T follicular helper cell (primary cell): Measurements from ENCODE around the gene TNFRSF1B.
A peak's percentile ranks its signal among the peaks of the same experiment; 100 is the strongest.
"Not testable (repeated sequence)": the region's sequence is repeated elsewhere in the genome, so short reads cannot be mapped to it uniquely, and the experiment has no call there.

Experiments used
- DNase-seq: peaks from one replicate; pipeline ENCODE4 v3.0.0-alpha.2; 2020; ENCODE audit warnings: low read depth

The TNFRSF1B gene

DNA sequence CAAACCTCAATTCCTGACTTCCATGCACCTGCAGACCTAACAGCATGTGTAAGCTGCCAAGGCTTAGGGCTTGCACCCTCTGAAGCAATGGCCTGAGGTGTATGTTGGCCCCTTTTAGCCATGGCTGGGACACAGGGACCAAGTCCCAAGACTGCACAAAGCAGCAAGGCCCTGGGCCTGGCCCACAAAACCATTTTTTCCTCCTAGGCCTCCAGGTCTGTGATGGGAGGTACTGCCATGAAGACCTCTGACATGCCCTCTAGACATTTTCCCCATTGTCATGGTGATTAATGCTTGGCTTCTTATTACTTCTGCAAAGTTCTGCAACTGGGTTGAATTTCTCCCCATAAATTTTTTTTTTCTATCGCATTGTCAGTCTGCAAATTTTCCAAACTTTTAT, 55.9 kb downstream of the TNFRSF1B start:
- not testable (repeated sequence) for DNase-seq

DNA sequence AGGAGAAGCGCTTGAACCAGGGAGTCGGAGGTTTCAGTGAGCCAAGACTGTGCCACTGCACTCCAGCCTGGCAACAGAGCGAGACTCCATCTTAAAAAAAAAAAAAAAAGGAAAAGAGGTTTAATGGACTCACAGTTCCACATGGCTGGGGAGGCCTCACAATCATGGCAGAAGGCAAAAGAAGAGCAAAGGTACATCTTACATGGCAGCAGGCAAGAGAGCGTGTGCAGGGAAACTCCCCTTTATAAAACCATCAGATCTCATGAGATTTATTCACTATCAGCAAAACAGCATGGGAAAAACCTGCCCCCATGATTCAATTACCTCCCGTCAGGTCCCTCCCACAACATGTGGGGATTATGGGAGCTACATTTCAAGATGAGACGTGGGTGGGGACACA, 57.3 kb downstream of the TNFRSF1B start:
- not testable (repeated sequence) for DNase-seq

GRCh38 chr1:12228979-12229378, 62.2 kb downstream of the TNFRSF1B start:
- DNase-seq = no peak

DNA sequence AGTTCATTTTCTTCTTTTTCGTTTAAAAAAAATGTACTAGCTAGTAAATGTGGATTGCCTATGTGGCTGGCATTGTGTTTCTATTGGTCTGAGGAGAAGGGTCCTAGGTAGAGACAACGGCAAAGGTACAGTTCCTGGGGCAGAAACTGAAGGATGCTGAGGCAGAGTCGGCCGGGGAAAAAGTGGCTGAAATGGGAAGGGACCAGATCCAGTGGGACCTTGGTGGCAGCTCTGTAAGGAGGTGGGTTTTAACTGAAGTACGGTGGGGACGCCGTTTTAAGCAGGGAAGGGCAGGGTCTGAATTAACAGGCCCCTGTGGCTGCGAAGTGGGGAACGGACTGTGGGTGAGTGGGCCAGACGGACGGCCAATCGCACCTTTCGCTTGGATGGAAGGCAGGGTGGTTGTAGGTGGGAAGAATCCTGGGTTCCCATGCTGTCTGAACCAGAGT, 62.6 kb downstream of the TNFRSF1B start:
- no peak for DNase-seq

DNA sequence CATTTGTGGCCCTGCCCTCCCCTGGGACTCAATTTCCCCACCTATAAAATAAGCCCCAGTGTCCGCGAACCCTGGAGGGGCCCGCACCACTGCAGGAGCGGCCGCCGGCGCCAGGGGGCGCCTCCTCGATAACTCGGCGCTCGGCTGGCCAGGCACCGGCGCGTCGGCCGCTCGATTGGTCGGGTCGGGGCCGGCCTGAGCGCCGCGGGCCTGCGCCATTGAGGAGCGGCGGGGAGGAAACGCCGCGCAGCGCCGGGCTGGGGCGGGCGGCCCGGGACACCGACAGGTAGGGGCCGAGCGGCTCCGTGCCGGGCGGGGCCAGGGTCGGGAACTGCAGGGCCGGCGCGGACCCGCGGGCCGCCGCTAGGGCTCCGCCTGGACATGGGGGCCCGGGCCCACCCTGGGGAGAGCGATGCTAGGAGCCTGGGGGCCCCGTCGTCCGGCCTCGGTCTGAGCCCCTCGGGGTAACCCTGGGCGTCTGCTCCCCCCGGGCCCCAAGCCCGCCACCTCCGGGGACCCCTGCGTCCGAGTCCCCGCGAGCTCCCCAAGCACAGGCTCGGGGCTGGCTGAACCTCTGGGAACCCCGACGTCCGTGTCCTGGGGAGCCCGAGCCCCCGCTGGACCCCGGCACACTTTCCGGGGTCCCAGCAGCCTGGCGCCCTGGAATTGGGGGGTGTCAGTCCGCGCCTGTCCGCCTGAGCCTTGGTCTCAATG, 63.2 kb downstream of the TNFRSF1B start, which contains the start of gene VPS13D:
Gene VPS13D (plus strand): TSS at position 196 of the 714 bp plus-strand sequence. CDS start 4,237 bp downstream, outside the sequence.
- DNase-seq = peak; percentile 74

GRCh38 chr1:12230549-12231275, 63.9 kb downstream of the TNFRSF1B start:
- DNase-seq = no peak

DNA sequence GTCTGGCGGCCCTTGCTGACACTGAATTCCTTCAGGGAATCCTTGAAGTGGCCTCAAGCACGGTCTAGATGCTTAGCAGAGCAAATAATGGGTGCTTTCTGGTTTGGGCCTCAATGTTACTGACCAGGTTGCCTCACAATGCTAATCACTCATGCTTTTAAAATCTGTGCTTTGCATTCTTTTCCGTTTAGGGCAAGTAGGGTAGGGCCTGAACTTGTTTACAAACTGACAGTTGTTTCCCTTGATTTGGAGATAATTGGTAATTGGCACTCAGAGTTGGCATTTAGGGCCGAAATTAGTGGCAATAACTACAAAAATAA, 64.4 kb downstream of the TNFRSF1B start:
- DNase-seq = no peak

GRCh38 chr1:12232221-12232620, 65.4 kb downstream of the TNFRSF1B start:
- DNase-seq = no peak

DNA sequence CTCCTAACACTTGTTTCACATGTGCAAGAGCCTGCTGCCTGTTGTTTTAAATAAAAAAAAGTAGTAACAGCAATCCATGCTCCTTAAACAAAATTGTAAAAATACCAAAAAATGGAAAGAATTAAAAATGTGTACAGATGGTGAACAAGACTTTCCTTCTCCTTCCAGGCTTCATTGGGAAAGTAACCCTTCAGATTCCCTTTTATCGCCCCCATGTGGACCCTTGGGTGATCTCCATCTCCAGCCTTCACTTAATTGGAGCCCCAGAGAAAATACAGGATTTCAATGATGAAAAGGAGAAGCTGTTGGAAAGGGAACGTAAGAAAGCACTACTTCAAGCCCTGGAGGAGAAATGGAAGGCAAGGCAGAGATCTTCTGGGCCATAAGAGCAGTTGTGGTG, 77.3 kb downstream of the TNFRSF1B start:
- DNase-seq = no peak

GRCh38 chr1:12244585-12244984, 77.8 kb downstream of the TNFRSF1B start:
- no peak for DNase-seq

GRCh38 chr1:12245116-12245515, 78.3 kb downstream of the TNFRSF1B start:
- DNase-seq = no peak

DNA sequence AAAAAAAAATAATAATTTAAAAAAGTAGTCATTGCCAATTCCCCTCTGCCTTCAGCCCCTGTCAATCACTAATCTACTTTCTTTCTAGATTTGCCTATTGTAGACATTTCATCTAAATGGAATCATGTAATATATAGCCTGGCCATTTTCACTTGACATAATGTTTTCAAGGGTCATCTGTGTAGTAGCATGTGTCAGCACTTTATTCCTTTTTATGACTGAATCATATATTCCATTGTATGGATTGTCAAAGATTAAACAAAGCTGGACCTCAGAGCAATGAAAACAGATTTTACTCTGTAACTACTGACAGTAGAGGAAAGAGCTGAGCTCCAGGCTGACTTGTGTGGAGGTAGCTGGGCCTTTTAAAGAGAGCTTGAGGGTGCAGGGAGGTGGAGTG, 78.9 kb downstream of the TNFRSF1B start:
- no peak for DNase-seq

DNA sequence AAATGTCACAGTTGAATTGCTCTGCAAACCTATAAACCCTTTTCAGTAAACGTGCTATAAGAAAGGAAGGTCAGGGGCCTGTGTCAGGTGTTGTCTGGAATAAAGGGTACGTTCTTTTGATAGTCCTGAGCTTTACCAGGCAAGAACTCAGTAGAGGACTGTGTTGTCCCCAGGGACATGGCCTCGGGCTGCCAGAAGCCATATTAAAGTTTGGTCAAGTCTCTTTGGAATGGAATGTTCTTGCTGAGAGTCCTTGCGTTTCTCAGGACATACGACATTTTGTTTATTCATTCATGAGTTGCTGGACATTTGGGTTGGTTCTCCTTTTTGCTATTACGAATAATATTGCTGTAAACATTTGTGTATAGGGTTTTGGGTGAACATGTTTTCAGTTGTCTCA, 79.8 kb downstream of the TNFRSF1B start:
- no peak for DNase-seq

DNA sequence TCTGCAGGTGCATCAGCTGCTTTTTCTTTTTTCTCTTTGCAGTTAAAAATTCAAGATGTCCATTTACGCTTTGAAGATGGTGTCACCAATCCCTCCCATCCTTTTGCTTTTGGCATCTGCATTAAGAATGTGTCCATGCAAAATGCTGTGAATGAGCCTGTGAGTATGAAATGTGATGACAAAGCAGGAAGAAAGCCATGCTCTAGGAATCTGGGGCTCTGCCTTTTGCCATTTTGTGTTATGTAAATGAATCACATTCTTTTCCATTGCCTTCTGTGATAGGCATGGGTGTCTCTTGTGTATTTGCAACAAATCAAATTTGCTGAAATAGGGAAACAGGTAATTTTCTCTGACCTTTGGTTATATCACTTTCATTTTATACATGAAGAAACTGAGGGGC, 82.4 kb downstream of the TNFRSF1B start:
- DNase-seq = no peak

DNA sequence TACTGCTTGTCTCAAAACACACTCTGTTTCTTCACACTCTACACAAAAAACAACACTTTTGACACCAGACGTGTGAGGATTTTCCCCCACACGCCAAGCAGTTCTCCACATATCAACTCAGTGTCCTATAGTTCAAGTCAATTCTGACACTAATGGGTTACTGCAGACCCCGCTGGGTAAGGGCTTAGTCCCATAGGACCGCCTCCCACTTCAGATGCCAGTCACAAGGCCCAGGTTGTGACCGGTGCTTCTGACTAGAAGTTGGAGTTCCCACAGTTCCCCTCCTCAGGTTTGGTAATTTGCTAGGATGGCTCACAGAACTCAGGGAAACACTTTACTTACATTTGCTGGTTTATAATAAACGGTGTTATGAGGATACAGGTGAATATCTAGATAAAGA, 83.0 kb downstream of the TNFRSF1B start:
- DNase-seq = no peak

GRCh38 chr1:12251442-12251841, 84.7 kb downstream of the TNFRSF1B start:
- DNase-seq = no peak

DNA sequence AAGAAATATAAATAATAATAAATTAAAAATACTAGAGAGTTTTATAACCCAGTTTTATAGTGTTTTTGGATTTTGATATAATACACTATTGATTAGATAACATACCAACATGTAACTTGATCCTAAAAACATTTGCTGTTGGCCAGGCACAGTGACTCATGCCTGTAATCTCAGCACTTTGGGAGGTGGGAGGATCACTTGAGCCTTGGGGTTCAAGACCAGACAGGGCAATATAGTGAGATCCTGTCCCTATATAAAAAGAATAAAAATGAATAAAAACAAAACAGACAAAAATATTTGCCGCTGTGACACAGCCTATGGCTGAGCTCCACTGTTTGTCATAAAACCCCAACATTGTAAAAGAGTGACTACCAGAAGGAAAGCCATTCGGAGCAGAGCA, 89.1 kb downstream of the TNFRSF1B start:
- DNase-seq = no peak

- DNase-seq = no peak
Observed at GRCh38 chr1:12258272-12258671, 91.5 kb downstream of the TNFRSF1B start.
